Measurements from ENCODE around the gene RPL9. TPM values are rescaled to one million over a fixed set of nuclear protein-coding genes. Genes with fewer than 3 reads are reported as not detected.
"Not testable (repeated sequence)": the region's sequence is repeated elsewhere in the genome, so short reads cannot be mapped to it uniquely, and the experiment has no call there.

RPL9 gene
- total RNA-seq, 1 experiment from 2014 or later = 1,343 TPM

DNA sequence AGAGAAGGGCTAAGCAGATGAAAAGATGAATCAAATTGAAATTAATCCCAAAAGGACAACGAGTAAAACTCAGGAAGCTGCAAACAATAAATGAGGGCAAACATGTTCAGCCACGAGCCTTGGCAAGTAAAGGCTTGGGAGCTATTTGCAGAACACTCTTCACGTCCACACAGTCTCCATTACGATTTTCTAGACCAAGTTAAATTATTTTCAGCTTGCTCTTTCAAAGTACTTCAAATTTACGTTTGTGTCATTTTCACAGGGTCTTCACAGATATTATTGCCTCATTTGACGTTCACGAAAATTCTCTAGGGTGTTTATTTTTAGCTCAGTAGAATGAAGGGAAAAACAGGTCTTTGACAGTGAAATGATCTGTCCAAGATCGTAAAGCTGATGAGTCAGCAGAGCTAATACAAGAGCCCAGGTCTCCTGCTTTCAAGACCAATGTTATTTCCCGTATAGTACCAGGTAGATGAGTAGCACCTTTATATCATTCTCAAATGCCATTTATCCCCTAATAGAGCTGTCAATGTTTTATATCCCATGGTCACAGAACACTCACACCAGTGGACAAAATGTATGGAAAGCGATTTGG is 31.1 kb downstream of the RPL9 start:
- no peak for DNase-seq (ENCODE audit: low read depth)

DNA sequence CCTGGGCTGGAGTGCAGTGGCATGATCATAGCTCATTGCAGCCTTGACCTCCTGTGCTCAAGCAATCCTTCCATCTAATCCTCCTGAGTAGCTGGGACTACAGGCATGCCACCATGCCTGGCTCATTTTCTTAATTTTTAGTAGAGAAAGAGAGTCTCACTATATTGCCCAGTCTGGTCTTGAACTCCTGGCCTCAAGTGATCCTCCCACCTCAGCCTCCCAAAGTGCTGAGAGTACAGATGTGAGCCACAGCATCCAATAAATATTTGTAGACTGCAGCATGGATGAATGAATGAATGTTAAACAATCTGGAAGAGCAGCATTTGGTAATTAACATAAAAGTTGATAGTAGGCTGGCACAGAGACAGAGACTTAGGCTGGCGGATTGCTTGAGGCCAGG is 32.0 kb downstream of the RPL9 start:
- DNase-seq (ENCODE audit: low read depth) = no peak

DNA sequence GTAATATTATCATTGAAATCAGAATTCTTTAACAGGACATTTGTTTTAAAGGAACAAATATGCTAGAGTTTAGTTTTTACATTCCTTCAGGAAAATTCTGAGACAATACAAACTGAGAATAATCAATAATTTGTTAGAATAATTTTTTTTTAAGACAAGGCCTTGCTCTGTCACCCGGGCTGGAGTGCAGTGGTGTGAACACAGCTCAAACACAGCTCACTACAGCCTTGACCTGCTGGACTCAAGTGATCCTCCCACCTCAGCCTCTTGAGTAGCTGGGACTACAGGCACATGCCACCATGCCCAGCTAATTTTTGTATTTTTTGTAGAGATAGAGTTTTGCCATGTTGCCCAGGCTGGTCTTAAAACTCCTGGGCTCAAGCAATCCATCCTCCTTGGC is 33.4 kb downstream of the RPL9 start:
- not testable (repeated sequence) for DNase-seq (ENCODE audit: low read depth)

DNA sequence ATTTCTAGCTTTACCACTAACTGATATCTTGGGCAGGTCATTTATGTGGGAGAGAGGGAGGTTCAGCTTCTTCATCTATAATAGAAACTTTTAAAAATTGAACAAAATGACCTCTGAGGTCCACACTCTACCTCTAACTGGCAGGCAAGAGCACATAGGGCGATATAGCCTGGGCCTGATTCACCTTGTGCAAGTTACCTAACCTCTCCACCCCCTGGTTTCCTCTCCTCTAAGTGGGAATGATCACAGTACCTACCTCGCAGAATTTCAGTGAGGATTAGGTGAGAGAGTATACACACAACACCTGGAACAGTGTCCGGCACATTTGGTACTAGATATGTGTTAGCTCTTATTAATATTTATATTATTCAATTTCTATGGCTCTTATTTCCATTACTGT is 36.5 kb downstream of the RPL9 start:
- no peak for DNase-seq (ENCODE audit: low read depth)

DNA sequence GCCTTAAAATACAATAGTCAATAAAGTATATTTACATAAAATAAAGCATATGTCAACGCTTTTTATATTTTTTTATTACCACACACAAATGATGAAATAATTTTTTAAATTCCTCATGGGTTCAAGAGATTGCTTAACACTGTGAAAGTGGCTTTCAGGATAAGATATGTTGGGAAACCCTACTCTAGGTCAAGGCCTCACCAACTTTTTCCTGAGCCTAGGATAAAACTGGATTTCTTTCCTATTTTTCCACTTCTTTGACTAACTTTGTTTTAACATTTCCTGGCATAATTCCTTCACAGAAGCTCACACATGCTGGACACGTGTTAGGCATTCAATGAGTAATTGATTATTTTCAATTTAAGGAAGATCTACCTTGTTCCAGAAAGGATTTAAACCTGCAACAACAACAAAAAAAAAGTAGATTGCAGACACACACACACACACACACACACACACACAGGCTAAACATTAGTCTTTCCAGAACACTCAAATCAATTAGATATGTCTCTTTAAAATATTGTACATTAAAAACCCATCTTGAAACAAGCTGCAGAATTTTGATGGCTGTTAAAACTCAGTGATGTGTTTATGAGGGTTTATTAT is 42.9 kb downstream of the RPL9 start:
- DNase-seq (ENCODE audit: low read depth) = no peak

DNA sequence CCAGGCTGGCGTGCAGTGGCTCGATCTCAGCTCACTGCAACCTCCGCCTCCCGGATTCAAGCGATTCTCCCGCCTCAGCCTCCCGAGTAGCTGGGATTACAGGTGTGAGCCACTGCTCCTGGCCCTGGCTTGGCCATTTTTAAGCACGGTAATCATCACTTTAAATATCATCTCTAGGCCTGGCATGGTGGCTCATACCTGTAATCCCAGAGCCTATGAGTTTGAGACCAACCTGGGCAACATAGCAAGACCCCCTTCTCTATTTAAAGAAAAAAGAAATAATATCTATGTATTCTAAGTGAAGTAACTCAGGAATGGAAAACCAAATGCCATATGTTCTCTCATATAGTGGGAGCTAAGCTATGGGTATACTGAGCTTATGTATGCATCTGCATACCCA is 47.2 kb downstream of the RPL9 start:
- DNase-seq (ENCODE audit: low read depth) = not testable (repeated sequence)

DNA sequence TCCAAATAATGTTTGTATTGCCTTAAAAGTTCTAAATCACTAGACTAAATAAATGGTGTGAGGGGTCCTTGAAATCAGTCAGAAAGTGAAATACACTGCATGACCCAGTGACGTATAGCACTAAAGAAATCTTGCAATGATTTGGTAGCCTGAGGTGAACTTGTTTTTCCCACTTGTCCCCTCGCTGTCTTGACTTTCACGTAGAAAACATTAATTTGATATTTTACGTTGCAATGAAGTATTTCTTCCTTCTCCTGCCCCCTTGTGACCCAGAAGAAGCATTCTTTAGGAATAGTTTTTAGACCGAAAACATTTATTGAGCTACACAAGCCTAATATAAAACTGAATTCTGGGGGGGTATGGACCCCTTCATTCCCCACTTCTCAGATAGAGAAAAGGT is 48.3 kb downstream of the RPL9 start:
- no peak for DNase-seq (ENCODE audit: low read depth)

DNA sequence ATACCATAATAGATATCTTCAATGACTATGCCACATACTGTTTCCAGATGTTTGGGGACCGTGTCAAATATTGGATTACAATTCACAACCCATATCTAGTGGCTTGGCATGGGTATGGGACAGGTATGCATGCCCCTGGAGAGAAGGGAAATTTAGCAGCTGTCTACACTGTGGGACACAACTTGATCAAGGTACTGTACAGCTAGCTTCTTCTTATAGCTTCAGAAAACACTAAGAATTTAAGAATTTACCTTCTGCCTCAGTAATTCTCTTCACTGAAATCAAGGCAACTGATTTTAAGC is 51.2 kb downstream of the RPL9 start:
- no peak for DNase-seq (ENCODE audit: low read depth)

DNA sequence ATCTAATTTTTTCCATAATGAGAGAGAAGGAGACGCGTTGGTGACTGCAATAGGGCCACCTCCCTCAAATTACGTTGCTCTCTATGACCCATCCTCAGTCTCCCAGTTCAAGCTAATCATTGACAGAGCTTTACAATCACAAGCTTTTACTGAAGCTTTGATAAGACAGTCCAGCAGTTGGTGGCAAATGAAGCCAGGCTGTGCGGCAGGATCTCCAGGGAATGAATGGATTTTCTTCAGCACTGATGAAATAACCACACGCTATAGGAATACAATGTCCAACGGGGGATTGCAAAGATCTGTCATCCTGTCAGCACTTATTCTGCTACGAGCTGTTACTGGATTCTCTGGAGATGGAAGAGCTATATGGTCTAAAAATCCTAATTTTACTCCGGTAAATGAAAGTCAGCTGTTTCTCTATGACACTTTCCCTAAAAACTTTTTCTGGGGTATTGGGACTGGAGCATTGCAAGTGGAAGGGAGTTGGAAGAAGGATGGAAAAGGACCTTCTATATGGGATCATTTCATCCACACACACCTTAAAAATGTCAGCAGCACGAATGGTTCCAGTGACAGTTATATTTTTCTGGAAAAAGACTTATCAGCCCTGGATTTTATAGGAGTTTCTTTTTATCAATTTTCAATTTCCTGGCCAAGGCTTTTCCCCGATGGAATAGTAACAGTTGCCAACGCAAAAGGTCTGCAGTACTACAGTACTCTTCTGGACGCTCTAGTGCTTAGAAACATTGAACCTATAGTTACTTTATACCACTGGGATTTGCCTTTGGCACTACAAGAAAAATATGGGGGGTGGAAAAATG is 51.7 kb downstream of the RPL9 start, which contains the start of gene KLB:
TSS of gene KLB (plus strand) at position 168 of the 821 bp plus-strand sequence. CDS start at position 188, 20 bp downstream.
- DNase-seq (ENCODE audit: low read depth) = no peak

Small RNA genes lying within 50 kb of the gene (small RNA-seq; reads per million reads assigned to genes)
- gene MIR5591 = not detected
- gene RF00019 = not detected

Other genes starting within 250 kb of the RPL9 start
- 27.7 and 40.9 TPM in 2 replicates for gene RFC1, start 92.6 kb downstream of the RPL9 start, total RNA-seq (2014; rRNA removed; shearing (Covaris generic))
- gene KLB, start 52.0 kb downstream of the RPL9 start, total RNA-seq (2014; rRNA removed; shearing (Covaris generic)) = not detected in 2 replicates
- gene LIAS, start 134 bp upstream of the RPL9 start, total RNA-seq (2014; rRNA removed; shearing (Covaris generic)) = 17.4 and 18.4 TPM in 2 replicates
- gene UGDH, start 68.5 kb upstream of the RPL9 start, total RNA-seq (2014; rRNA removed; shearing (Covaris generic)) = 23.5 and 25.1 TPM in 2 replicates
- 1.2 and 1.8 TPM in 2 replicates for gene SMIM14, start 179.9 kb upstream of the RPL9 start, total RNA-seq (2014; rRNA removed; shearing (Covaris generic))
- 26.9 and 102 TPM in 2 replicates for gene UBE2K, start 239.2 kb upstream of the RPL9 start, total RNA-seq (2014; rRNA removed; shearing (Covaris generic))

All from HT1080 (cell line).